Motor neuron (in vitro differentiated cells): ENCODE measurements around the gene NEURL2. TPM values are rescaled to one million over a fixed set of nuclear protein-coding genes. Genes with fewer than 3 reads are reported as not detected.
A peak's percentile ranks its signal among the peaks of the same experiment; 100 is the strongest.

ENCODE experiments used
- ATAC-seq, 8 experiments: fragments of 200-7000 bp; cut with Tn5 transposase; replicated peaks in 6 of 8; 2 replicates each; pipeline ENCODE4 v1.8.0; 2021; ENCODE audit warnings: mild to moderate bottlenecking in 8 of 8, moderate library complexity in 8 of 8
- H3K27ac ChIP-seq, 2 donors: fragments of 250-450 bp; sonication (Bioruptor Pico); 2 replicates each; pipeline ENCODE4 v1.9.0; 2021; ENCODE audit warnings: antibody characterized with exemption in 2 of 2, mild to moderate bottlenecking in 2 of 2, moderate library complexity in 1 of 2
- H3K4me1 ChIP-seq, 2 donors: fragments of 250-450 bp; sonication (Bioruptor Pico); replicated peaks in 1 of 2; 2 replicates each; pipeline ENCODE4 v1.6.1; 2021; ENCODE audit warnings: antibody characterized with exemption in 2 of 2, mild to moderate bottlenecking in 2 of 2, moderate library complexity in 1 of 2
- H3K4me3 ChIP-seq, 5 donors: fragments of 250-450 bp; sonication (Bioruptor Pico); 2 replicates each; pipeline ENCODE4 v1.9.0; 2021; ENCODE audit warnings: antibody characterized with exemption in 5 of 5, mild to moderate bottlenecking in 5 of 5, moderate library complexity in 4 of 5
- WGBS, 10 experiments: fragments of 450-650 bp; shearing (Covaris generic); methylation state at CpG; one replicate each; pipeline ENCODE4 v1.0.0; 2022; 5-methylcytosine and 5-hydroxymethylcytosine counted together
- in situ Hi-C, 9 experiments: fragments of 400-800 bp; cut with MboI; loops; one replicate each; pipeline ENCODE4 v1.15.0; 2021; ENCODE audit warnings: low sequenced_read_pairs in 9 of 9, low pct_unique_long_range_greater_than_20kb in 2 of 9; ENCODE audit not compliant: unreplicated experiment in 9 of 9
- total RNA-seq, 8 experiments: library from RNA; unstranded; fragments of 300-600 nt; gene quantifications; 2 replicates each; pipeline versions ENCODE4 v1.2.3 to v1.2.4, GENCODE V29; 2022

The NEURL2 gene
- total RNA-seq, 8 experiments from 2014 or later = 4.0 to 10.8 (median 5.7) TPM

GRCh38 chr20:45913116-45913515 is 22.1 kb upstream of the NEURL2 start:
- Histone ChIP-seq H3K4me3 (no peak overlapping the region), H3K4me1 (peaks cover 7 to 15% of the 10 kb centered on the region in 2 donors), H3K27ac (no peak overlapping the region)
- no peak for ATAC-seq
- in situ Hi-C loops = no loop called here
- 33 to 100% (median 93%) methylated on average over 2 to 3 of the region's 5 CpGs; no CpG with 5 or more reads in 4 of the 10 experiments for WGBS, 10 experiments

- ATAC-seq = no peak
- WGBS, 10 experiments = 0 to 80% (median 38%) methylated on average over 1 to 4 of the region's 4 CpGs; no CpG with 5 or more reads in 4 of the 10 experiments
- in situ Hi-C loops = no loop called here
- peak overlapping the region; percentile 31 to 50 (median 38) for H3K4me3 ChIP-seq
- H3K27ac ChIP-seq = peak overlapping the region; percentile 78 to 84
- peaks cover 7 to 15% of the 10 kb centered on the region in 2 donors for H3K4me1 ChIP-seq
These were observed 21.3 kb upstream of the NEURL2 start for GRCh38 chr20:45912344-45912682.

DNA sequence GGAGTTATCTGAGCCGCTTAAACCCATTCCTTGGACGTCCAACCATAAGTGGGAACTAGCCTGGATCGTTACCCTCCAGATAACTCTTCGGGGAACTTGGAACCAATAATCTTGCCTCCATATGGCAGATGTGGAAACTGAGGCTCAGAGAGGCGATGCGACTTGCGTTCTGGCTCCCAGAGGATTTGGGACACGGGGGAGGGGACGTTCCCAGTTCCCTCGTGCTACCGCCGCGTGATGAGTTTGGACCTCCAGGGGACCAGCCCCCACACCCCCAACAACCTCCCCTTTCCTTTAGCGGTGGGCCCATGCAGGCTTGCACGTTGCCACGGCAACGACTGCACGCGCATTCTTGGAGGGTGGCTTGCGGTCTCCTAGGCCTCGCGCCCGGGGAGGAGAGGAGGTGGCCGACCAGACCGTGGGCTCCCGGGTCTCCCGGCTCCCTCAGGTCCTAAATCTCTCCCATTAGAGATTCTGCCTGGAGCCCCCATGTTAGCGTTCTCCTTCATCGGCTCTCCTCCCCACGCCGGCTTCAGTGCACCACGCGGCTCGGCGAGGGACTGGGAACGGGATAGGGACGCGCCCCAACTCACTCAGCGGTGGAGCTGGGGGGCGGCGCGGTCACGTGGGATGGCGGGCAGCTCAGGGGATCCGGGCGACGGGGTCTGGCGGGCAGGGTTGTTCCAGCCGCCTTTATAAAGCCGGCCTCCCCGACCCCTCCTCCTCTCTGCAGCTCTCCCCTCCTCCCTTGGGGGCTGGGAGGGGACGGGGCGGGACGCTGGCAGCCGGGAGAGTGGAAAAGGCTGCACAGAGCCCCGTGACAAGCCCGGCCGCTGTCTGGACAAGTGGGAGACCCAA is 20.7 kb upstream of the NEURL2 start, which contains the start of gene PLTP:
TSS of gene PLTP (minus strand) at position 670 of the 858 bp plus-strand sequence. CDS start 703 bp downstream, outside the sequence.
- 0% methylated on average over 1 of the region's 58 CpGs; no CpG with 5 or more reads in 8 of the 10 experiments for WGBS, 10 experiments
- peak; percentile 20 to 74 (median 70) for ATAC-seq
- in situ Hi-C loops = no loop called here
- peak within 1 kb of the TSS; percentile 31 to 50 (median 38) for H3K4me3 ChIP-seq
- H3K27ac ChIP-seq = peak within 1 kb of the TSS; percentile 78 to 84
- H3K4me1 ChIP-seq = peaks cover 7 to 15% of the 10 kb centered on the region in 2 donors

GRCh38 chr20:45910670-45911485 is 19.9 kb upstream of the NEURL2 start:
- H3K27ac ChIP-seq = peak overlapping the region; percentile 78 to 84

DNA sequence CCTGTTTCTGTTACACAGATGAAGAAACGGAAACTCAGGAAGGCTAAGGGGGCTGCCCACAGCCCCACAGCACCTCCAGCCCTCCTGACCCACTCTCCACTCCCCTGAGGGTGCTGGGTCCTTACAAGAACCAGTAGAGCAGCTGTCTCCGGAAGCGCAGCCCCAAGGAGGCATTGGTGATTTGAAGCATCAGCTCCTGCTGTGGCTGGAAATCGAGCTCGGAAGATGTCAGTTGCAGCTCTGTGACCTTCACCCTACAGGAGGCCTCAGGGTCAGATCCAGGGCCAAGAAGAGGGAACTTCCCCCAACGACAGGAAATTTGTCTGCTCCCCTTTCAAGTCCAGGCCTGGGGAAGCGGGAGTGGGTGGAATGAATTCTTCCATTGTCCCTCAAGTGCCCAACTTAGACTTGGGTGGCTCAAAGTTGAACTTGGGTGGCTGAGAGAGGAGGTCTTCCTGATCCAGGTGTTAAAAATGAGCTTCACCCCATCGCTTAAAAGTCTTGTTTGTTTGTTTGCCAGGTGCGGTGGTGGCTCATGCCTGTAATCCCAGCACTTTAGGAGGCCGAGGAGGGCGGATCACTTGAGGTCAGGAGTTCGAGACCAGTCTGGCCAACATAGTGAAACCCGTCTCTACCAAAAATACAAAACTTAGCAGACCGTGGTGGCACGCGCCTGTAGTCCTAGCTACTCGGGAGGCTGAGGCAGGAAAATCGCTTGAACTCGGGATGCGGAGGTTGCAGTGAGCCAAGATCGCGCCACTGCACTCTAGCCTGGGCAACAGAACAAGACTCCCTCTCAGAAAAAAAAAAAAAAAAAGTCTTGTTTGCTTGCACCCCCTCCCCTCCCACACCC is 19.0 kb upstream of the NEURL2 start:
- in situ Hi-C loops = no loop called here

More at GRCh38 chr20:45910670-45911485, 19.9 kb upstream of the NEURL2 start:
- 0 to 6% (median 0%) methylated on average over 1 to 7 of the region's 43 CpGs; no CpG with 5 or more reads in 3 of the 10 experiments for WGBS, 10 experiments
- in situ Hi-C loops = no loop called here
- Histone ChIP-seq H3K4me3 (peak overlapping the region; percentile 31 to 50 (median 38)), H3K4me1 (peaks cover 7 to 15% of the 10 kb centered on the region in 2 donors)
- ATAC-seq = peak; percentile 68 to 88 (median 76)

DNA sequence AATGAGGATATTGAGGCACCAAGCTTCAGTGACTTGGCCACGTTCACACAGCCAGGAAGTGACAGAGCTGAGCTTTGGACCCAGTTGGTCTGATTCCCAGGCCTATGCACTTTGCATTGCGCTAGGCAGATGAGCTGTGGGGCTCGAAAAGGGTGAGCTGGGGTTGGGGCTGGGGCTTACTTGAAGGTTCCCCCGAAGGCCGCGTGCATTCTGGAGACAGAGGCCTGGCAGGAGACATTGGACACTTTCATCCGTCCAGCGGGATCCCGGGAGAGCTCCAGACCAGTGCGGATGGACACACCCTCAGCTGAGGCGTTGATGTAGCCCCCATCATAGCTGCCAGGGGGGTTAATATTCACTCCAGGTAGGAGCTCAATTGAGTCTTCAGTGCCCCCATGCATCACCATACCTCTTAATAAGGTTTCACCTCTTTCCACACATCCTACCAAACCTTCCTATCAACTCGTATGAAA is 18.4 kb upstream of the NEURL2 start:
- Histone ChIP-seq H3K4me1 (peaks cover 7 to 15% of the 10 kb centered on the region in 2 donors), H3K4me3 (no peak overlapping the region), H3K27ac (no peak overlapping the region)
- ATAC-seq = no peak
- in situ Hi-C loops = no loop called here
- 40 to 97% (median 91%) methylated on average over 1 to 6 of the region's 12 CpGs; no CpG with 5 or more reads in 5 of the 10 experiments for WGBS, 10 experiments

More for the DNA sequence above, 19.0 kb upstream of the NEURL2 start:
- WGBS, 10 experiments = 60 to 100% (median 91%) methylated on average over 1 to 11 of the region's 22 CpGs; no CpG with 5 or more reads in 2 of the 10 experiments
- peak overlapping the region; percentile 28 to 50 (median 35) for H3K4me3 ChIP-seq
- peaks cover 7 to 15% of the 10 kb centered on the region in 2 donors for H3K4me1 ChIP-seq
- H3K27ac ChIP-seq = peak overlapping the region; percentile 0 to 41
- no peak for ATAC-seq

DNA sequence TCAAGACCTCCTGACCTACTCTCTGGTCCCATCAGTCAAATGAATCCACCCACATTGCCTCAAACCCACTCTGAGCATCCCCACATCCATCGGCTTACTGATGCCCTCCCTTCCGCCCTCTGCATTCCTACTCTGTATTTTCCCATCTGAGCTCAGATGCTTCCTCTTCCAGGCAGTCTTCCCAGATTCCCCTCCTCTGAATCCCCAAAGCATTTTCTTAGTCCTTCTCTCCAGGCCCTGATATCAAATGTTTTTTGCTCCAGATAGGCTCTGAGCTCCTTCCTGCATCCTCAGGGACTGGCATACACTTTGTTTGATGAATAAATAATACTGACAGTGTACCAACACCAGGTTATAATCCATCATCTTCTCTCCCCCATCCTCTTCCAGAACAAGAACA is 17.1 kb upstream of the NEURL2 start:
- in situ Hi-C loops = no loop called here
- Histone ChIP-seq H3K27ac (no peak overlapping the region), H3K4me1 (peaks cover 7 to 15% of the 10 kb centered on the region in 2 donors), H3K4me3 (no peak overlapping the region)
- no peak for ATAC-seq
- WGBS, 10 experiments = 83 to 100% (median 100%) methylated on average over 1 to 2 of the region's 2 CpGs; no CpG with 5 or more reads in 5 of the 10 experiments

GRCh38 chr20:45907219-45907948 is 16.4 kb upstream of the NEURL2 start:
- in situ Hi-C loops = no loop called here
- ATAC-seq = no peak
- Histone ChIP-seq H3K4me1 (peaks cover 2 to 11% of the 10 kb centered on the region in 2 donors), H3K4me3 (no peak overlapping the region), H3K27ac (no peak overlapping the region)
- 82 to 100% (median 97%) methylated on average over 1 to 6 of the region's 17 CpGs; no CpG with 5 or more reads in 2 of the 10 experiments for WGBS, 10 experiments

DNA sequence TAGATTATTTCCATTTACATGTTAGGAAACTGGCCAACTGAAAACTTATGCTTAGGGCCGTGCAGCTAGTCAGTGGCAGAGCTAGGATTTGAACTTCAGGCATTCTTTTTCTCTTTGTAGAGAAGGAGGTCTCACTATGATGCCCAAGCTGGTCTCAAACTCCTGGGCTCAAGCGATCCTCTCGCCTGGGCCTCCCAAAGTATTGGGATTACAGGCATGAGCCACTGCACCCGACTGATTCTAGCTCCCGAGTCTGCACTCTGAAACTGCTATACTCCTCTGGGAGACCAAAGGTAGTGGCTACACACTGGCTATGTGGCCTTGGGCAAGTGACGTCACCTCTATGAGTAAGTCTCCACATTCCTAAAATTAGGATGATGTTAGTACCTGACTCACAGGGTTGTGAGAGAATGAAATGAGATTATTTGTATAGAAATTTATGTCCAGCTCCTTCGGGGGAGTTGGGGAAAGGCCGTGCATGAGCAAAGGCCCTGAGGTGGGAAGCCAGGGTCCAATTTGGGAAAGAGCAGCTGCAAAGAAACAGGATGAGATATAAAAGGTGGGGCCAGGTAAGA is 14.6 kb upstream of the NEURL2 start:
- ATAC-seq = peak in 4 of 8 experiments; percentile 9 to 31 (median 20)
- H3K4me3 ChIP-seq = no peak overlapping the region
- H3K27ac ChIP-seq = no peak overlapping the region
- in situ Hi-C loops = no loop called here
- peaks cover 0 to 10% of the 10 kb centered on the region in 2 donors for H3K4me1 ChIP-seq
- WGBS, 10 experiments = 29 to 100% (median 90%) methylated on average over 1 to 7 of the region's 8 CpGs; no CpG with 5 or more reads in 1 of the 10 experiments

DNA sequence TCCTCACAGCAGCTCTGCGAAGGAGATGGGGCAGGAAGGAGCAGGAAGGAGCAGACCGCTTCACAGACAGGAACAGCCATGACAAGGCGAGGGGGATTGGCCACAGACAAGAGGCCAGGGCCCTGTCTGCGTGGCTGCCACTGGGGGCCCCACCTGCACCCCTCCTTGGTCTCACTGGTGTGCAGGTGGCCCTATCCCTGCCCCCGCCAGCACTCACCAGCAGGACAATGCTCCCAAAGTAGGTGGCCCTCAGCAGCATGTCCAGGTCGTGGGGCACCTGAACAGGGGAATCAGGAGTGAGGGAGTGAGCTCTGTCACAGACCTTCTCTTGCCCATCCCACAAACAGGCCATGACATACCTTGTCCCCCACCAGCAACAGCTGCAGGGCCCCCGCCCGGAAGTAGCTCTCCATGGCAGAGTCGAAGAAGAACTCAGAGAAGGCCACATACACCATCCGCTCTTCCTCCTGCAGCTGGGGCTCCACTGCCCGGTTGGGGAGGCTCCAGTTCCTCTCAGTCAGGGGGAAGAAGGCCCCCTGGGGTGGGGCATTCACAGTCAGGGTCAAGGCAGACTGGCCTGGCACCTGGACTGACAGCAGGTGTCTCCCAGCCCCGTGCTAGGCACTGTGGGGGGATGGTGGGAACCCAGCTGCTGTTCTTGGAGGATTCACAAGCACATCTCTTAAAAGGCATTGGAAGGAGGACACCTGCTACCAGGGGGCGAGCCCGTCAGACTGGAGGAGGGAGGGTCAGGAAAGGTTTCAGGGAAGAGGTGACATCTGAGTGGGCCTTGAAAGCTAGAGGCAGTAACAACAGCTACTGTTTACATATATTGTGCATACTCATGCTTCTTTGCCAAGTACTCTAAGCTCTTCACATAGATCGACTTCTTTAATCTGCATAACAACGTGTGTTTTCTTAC is 13.8 kb upstream of the NEURL2 start:
- in situ Hi-C loops = no loop called here
- H3K27ac ChIP-seq = no peak overlapping the region
- peaks cover 0 to 6% of the 10 kb centered on the region in 2 donors for H3K4me1 ChIP-seq
- ATAC-seq = peak in 5 of 8 experiments; percentile 16 to 81 (median 31)
- 64 to 91% (median 80%) methylated on average over 1 to 7 of the region's 16 CpGs; no CpG with 5 or more reads in 3 of the 10 experiments for WGBS, 10 experiments
- no peak overlapping the region for H3K4me3 ChIP-seq
